HG02610 (cell line): ENCODE measurements around the gene ANKRD40.
A peak's percentile ranks its signal among the peaks of the same experiment; 100 is the strongest.
"Not testable (repeated sequence)": the region's sequence is repeated elsewhere in the genome, so short reads cannot be mapped to it uniquely, and the experiment has no call there.

Source experiments
- ATAC-seq: cut with Tn5 transposase; IDR thresholded peaks from one replicate; pipeline ENCODE4 v1.9.1; 2021; ENCODE audit warnings: mild to moderate bottlenecking, moderate library complexity; ENCODE audit not compliant: unreplicated experiment

Gene ANKRD40, protein sequence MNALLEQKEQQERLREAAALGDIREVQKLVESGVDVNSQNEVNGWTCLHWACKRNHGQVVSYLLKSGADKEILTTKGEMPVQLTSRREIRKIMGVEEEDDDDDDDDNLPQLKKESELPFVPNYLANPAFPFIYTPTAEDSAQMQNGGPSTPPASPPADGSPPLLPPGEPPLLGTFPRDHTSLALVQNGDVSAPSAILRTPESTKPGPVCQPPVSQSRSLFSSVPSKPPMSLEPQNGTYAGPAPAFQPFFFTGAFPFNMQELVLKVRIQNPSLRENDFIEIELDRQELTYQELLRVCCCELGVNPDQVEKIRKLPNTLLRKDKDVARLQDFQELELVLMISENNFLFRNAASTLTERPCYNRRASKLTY

DNA sequence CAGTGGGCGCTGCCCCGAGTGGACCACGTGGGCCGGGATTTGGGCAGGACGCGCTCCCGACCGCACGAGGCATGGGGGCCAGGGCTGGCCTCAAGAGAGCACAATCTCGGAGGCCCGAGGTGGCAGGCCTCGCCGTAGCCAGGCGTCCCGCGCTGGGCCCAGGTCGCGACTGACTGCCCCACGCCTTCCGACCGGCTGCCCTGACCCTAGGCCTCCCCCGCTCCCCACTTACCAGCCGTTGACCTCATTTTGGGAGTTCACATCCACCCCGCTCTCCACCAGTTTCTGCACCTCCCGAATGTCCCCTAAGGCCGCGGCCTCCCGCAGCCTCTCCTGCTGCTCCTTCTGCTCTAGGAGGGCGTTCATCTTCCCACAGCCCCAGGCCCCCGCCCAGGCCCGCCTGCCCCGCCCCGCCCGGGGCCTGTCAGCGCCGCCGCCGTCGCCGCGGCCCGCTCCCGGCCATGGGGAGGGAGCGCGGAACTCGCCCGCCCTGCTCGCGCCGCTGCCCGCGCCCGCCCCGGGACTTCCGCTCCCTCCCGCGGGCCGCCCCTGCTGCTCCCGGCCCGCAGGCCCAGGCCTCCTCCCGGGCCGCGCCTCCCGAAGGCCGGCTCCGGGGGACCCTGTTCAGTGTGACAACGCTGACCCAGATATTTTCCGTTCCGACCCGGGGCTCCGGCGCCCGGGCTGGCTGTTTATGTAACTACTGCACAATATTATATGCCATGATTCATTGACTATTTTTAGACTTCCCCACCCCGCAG lies at the start of gene ANKRD40:
Gene ANKRD40, minus strand, starts transcription at position 626 of the 761 bp plus-strand sequence. Its CDS starts 260 bp downstream, at position 366.
- peak; percentile 76 for ATAC-seq

DNA sequence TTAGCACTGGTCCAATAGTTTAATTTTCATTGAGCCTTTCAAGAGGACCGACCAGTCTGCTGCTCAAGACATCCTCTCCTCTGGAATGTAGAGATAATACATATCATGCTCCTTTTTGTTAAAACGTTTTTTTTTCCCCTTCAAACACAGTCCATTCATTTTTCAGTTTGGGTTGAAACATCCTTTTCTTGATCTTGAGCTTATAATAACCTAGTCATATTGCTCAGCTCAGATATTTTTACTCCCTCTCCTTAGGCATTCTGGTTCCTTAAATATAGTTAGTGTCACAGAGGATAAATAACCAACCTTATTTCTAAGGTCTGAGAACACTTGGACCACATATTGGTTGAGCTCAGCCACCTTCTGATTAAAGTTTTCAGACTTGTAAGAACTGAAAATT lies 46.8 kb upstream of the ANKRD40 start:
- no peak for ATAC-seq

- no peak for ATAC-seq
Observed at GRCh38 chr17:50749245-50749644, 41.5 kb upstream of the ANKRD40 start.

GRCh38 chr17:50745631-50746030 lies 37.9 kb upstream of the ANKRD40 start:
- ATAC-seq, result no peak

DNA sequence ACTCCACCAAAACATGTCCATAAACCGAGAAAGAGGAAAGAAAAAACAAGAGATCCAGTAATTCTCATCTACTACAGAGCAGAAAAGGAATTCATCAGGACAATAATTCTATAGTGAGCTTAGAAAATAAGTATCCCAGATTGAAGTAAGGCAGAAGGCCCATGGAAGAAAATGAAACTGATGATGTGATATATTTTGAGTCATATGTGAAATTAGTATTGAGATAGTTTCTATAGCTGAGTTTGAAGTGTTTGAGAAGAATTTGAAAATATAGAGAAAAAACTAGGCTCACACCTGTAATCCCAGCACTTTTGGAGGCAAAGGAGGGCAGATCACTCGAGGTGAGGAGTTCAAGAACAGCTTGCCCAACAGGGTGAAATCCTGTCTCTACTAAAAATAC lies 31.4 kb upstream of the ANKRD40 start:
- no peak for ATAC-seq

GRCh38 chr17:50737118-50737698 lies 29.5 kb upstream of the ANKRD40 start:
- ATAC-seq, result no peak

DNA sequence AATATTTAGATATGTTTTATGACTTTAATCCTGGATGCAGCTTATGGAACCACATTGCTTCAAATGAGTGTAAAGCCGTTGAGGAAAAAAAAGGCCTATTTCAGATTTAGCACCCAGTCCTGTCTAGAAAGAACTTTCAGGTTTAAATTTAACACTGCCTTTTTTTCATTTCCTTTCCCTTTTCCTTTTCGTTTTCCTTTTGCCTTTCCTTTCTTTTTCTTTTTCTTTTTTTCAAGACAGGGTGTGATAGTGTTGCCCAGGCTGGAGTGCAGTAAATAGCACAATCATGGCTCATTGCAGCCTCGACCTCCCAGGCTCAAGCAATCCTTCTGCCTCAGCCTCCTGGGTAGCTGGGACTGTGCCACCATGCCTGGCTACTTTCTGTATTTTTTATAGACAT lies 27.6 kb upstream of the ANKRD40 start:
- ATAC-seq, result no peak

- no peak for ATAC-seq
Observed at GRCh38 chr17:50731575-50732460, 24.1 kb upstream of the ANKRD40 start.

- no peak for ATAC-seq
Observed at GRCh38 chr17:50728881-50729765, 21.4 kb upstream of the ANKRD40 start.

GRCh38 chr17:50728112-50728429 lies 20.4 kb upstream of the ANKRD40 start:
- no peak for ATAC-seq

DNA sequence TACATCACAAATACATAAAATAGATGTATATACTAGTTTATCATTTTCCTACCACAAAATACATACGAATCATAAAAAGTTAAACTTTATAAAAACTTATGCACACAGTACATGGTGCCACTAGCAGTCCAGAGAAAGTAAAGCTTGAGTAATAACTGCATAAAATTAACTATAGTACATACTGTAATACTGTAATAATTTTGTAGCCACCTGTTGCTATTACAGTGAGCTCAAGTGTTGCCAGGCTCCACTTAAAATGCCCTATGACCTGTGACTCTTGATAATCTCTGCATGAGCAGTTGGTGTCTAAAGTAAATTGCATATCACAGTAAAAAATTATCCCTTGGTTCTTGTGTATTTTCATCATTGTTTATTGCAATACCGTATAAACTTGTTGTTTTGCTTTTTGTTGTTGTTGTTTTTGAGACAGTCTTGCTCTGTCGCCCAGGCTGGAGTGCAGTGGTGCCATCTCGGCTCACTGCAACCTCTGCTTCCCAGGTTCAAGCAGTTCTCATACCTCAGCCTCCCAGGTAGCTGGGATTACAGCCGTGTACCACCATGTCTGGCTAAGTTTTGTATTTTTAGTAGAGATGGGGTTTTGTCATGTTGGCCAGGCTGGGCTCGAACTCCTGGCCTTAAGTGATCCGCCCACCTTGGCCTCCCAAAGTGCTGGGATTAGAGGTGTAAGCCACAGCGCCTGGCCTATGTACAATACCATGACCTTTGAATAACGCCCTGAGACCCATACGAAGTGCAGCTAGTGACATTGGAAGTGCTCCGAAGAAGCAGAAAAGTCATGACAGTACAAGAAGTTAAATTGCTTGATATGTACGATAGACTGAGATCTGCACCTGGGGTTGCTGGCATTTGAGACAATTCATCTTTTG lies 18.3 kb upstream of the ANKRD40 start:
- ATAC-seq, result no peak

- not testable (repeated sequence) for ATAC-seq
Observed at GRCh38 chr17:50724622-50725021, 16.9 kb upstream of the ANKRD40 start.

DNA sequence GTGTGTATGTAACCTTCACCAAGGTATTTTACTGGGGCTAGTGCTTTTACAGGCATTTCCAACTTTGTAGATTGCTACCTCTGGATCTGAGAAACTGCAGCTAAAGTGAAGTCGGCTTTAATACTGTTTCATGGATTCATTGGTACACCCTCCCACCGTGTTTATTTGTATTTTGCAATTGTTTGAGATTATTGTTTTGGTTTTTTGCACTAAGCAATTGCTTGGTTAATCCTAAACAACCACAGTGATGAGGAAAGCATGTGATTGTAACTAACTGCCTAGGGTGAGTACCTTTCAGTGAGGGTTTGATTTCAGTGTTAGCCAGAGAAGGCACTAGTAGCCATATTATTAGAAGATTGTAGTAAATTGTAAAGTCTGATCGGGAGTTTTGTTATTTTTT lies 15.0 kb upstream of the ANKRD40 start:
- no peak for ATAC-seq

GRCh38 chr17:50721194-50722010 lies 13.7 kb upstream of the ANKRD40 start:
- ATAC-seq, result no peak

- ATAC-seq, result no peak
Observed at GRCh38 chr17:50719924-50720794, 12.4 kb upstream of the ANKRD40 start.

GRCh38 chr17:50719144-50719923 lies 11.6 kb upstream of the ANKRD40 start, which contains the start of gene LUC7L3:
LUC7L3 (plus strand) TSS chr17:50719603; CDS start chr17:50719733, 130 bp downstream.
- peak; percentile 91 for ATAC-seq
